ENCODE measurements around the gene VPS50. TPM values are rescaled to one million over a fixed set of nuclear protein-coding genes. Genes with fewer than 3 reads are reported as not detected.

Gene VPS50
- total and polyA plus RNA-seq, 10 of the 15 experiments (the other 5 are each of a cell fraction or from before 2014, with no cell fraction given): 4.0 to 22.0 (median 16.2) TPM

DNA sequence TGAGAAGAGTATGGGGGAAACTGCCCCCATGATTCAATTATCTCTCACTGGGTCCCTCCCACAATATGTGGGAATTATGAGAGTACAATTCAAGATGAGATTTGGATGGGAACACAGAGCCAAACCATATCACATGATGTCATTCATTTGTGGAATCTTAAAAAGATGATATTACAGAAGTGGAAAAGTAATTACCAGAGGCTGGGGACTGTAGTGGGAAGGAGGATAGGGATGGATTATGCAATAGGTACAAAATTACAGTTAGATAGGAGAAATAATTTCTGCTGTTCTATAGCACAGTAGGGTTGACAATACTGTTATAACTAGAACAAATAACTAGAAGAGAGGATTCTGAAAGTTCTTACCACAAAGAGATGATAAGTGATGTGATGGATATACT lies 141.4 kb downstream of the VPS50 start:
- ChIA-PET RAD21 (ENCODE audit: unreplicated experiment) (no interaction called here), CTCF (no interaction called here), SMC1A (ENCODE audit: uncharacterized antibody, unreplicated experiment) (no interaction called here), POLR2A (no interaction called here)
- intact Hi-C loops (cut with micrococcal nuclease; ENCODE audit: unreplicated experiment): loop anchor here (10.0 kb wide), 1 partner anchor 279 kb away; no protein-coding TSS in a partner anchor
- Histone ChIP-seq H3K9ac (ENCODE audit: control insufficient read depth, insufficient read depth, low read length) (no peak overlapping the region), H3K4me3 (no peak overlapping the region), H3K27ac (ENCODE audit: control insufficient read depth, insufficient read depth) (no peak overlapping the region), H2AFZ (ENCODE audit: control insufficient read depth, low read depth, low read length) (no peak overlapping the region), H4K20me1 (ENCODE audit: control insufficient read depth, insufficient read depth) (no peaks in the 10 kb centered on the region), H3K9me3 (replicated peaks; ENCODE audit: control insufficient read depth, insufficient read depth, low read length) (no peaks in the 10 kb centered on the region), H3K4me1 (ENCODE audit: control insufficient read depth, insufficient read depth, low read length) (peaks cover 5% of the 10 kb centered on the region), H3K4me2 (ENCODE audit: control insufficient read depth, insufficient read depth) (no peak overlapping the region), H3K79me2 (ENCODE audit: control insufficient read depth, insufficient read depth, low read length) (no peaks in the 10 kb centered on the region), H3K36me3 (ENCODE audit: control insufficient read depth in 2 of 2, insufficient read depth in 2 of 2, low read length in 1 of 2) (no peaks in the 10 kb centered on the region), H3K27me3 (replicated peaks in 1 of 2; ENCODE audit: control insufficient read depth in 2 of 2, insufficient read depth in 2 of 2, low read length in 1 of 2) (0 out of 4 replicates have a peak, but pooled peaks cover 0 to 3% of the 10 kb centered on the region in 2 experiments)
- BruUV-seq (replicated peaks): no TSS peak
- DNase-seq (ENCODE audit: low read depth, low spot score) (no peak), FAIRE-seq (no peak), ATAC-seq (no peak)
- in situ Hi-C loops (cut with MboI): no loop called here
- TF ChIP-seq CBX5 (IDR thresholded peaks at IDR 0.05; ENCODE audit: low read depth) (no peak), TARDBP (IDR thresholded peaks at IDR 0.05; ENCODE audit: borderline replicate concordance) (no peak), BCLAF1 (IDR thresholded peaks at IDR 0.05) (no peak), NFXL1 (IDR thresholded peaks at IDR 0.05; ENCODE audit: borderline replicate concordance) (no peak), MEF2B (IDR thresholded peaks at IDR 0.05; ENCODE audit: partially characterized antibody, poor library complexity, severe bottlenecking) (no peak), SMC3 (IDR thresholded peaks at IDR 0.05; ENCODE audit: borderline replicate concordance, low read length) (no peak), POLR2A (IDR thresholded peaks at IDR 0.05; ENCODE audit: low read depth, low read length) (no peak), DPF2 (IDR thresholded peaks at IDR 0.05) (no peak)
- TF ChIP-seq, protein P1, sequence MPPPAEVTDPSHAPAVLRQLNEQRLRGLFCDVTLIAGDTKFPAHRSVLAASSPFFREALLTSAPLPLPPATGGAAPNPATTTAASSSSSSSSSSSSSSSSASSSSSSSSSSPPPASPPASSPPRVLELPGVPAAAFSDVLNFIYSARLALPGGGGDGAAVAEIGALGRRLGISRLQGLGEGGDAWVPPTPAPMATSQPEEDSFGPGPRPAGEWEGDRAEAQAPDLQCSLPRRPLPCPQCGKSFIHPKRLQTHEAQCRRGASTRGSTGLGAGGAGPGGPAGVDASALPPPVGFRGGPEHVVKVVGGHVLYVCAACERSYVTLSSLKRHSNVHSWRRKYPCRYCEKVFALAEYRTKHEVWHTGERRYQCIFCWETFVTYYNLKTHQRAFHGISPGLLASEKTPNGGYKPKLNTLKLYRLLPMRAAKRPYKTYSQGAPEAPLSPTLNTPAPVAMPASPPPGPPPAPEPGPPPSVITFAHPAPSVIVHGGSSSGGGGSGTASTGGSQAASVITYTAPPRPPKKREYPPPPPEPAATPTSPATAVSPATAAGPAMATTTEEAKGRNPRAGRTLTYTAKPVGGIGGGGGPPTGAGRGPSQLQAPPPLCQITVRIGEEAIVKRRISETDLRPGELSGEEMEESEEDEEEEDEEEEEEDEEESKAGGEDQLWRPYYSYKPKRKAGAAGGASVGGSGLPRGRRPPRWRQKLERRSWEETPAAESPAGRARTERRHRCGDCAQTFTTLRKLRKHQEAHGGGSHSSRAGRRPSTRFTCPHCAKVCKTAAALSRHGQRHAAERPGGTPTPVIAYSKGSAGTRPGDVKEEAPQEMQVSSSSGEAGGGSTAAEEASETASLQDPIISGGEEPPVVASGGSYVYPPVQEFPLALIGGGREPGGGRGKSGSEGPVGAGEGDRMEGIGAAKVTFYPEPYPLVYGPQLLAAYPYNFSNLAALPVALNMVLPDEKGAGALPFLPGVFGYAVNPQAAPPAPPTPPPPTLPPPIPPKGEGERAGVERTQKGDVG (CRISPR knock-in tag; IDR thresholded peaks at IDR 0.05): no peak
